GM21576 (cell line): ENCODE measurements around the gene MTIF2.
"Not testable (repeated sequence)": the region's sequence is repeated elsewhere in the genome, so short reads cannot be mapped to it uniquely, and the experiment has no call there.

Source experiments
- ATAC-seq: cut with Tn5 transposase; IDR thresholded peaks from one replicate; pipeline ENCODE4 v1.9.1; 2021; ENCODE audit warnings: mild to moderate bottlenecking, moderate library complexity; ENCODE audit not compliant: unreplicated experiment

Gene MTIF2

DNA sequence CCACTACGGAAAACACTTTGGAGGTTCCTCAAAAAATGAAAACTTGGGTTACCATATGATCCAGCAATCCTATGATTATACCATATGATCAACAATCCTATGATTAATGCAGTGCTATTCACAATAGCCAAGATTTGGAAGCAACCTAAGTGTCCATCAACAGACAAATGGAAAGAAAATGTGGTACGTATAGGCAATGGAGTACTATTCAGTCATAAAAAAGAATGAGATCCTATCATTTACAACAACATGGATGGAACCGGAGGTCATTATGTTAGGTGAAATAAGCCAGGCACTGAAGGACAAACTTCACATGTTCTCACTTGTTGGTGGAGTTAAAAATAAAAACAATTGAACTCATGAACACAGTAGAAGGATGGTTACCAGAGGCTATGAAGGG, 64.5 kb downstream of the MTIF2 start:
- no peak for ATAC-seq

DNA sequence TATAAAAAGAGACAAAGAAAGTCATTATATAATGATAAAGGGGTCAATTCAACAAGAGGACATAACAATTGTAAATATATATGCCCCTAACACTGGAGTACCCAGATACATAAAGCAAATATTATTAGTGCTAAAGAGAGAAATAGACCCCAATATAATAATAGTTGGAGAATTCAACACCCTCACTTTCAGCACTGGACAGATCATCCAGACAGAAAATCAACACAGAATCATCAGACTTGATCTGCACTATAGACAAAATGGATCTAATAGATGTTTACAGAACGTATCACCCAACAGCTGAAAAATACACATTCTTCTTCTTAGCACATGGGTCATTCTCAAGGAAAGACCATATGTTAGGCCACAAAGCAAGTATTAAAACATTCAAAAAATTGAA, 68.6 kb downstream of the MTIF2 start:
- no peak for ATAC-seq

- no peak for ATAC-seq
Observed at GRCh38 chr2:55196526-55196925, 72.5 kb downstream of the MTIF2 start.

- not testable (repeated sequence) for ATAC-seq
Observed at GRCh38 chr2:55191888-55192287, 77.1 kb downstream of the MTIF2 start.

DNA sequence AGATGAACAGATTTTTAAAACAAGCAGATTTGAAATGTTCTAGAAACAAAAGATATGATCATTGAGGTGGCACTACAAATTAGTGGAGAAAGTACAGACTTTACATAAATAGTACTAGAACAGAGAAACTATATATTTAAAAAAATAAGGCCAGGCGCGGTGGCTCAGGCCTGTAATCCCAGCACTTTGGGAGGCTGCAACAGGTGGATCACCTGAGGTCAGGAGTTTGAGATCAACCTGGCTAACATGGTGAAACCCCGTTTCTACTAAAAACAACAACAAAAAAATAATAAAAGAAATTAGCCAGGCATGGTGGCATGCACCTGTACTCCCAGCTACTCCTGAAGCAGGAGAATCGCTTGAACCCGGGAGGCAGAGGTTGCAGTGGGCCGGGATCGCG, 82.2 kb downstream of the MTIF2 start:
- not testable (repeated sequence) for ATAC-seq
